GM21737 (cell line): ENCODE measurements around the gene SERPINA5.
"Not testable (repeated sequence)": the region's sequence is repeated elsewhere in the genome, so short reads cannot be mapped to it uniquely, and the experiment has no call there.

Source experiments
- ATAC-seq: cut with Tn5 transposase; IDR thresholded peaks from one replicate; pipeline ENCODE4 v1.9.1; 2021; ENCODE audit warnings: mild to moderate bottlenecking, moderate library complexity; ENCODE audit not compliant: unreplicated experiment

SERPINA5 gene

GRCh38 chr14:94598816-94599655 lies 17.8 kb downstream of the SERPINA5 start:
- ATAC-seq: no peak

- ATAC-seq: no peak
Observed at GRCh38 chr14:94599656-94600004, 18.4 kb downstream of the SERPINA5 start.

GRCh38 chr14:94600148-94600545 lies 18.9 kb downstream of the SERPINA5 start:
- ATAC-seq: no peak

- ATAC-seq: no peak
Observed at GRCh38 chr14:94601884-94602391, 20.7 kb downstream of the SERPINA5 start.

- no peak for ATAC-seq
Observed at GRCh38 chr14:94602722-94603121, 21.5 kb downstream of the SERPINA5 start.

- ATAC-seq: no peak
Observed at GRCh38 chr14:94605361-94605760, 24.1 kb downstream of the SERPINA5 start.

GRCh38 chr14:94608966-94609365 lies 27.7 kb downstream of the SERPINA5 start:
- ATAC-seq: not testable (repeated sequence)

GRCh38 chr14:94611179-94611578 lies 30.0 kb downstream of the SERPINA5 start:
- no peak for ATAC-seq

- no peak for ATAC-seq
Observed at GRCh38 chr14:94612174-94612573, 30.9 kb downstream of the SERPINA5 start, which contains the start of gene SERPINA3. SERPINA3 (plus strand) TSS chr14:94612391; CDS start chr14:94614442, 2,051 bp downstream.

GRCh38 chr14:94612580-94613554 lies 31.6 kb downstream of the SERPINA5 start:
- no peak for ATAC-seq

- ATAC-seq: no peak
Observed at GRCh38 chr14:94613720-94614644, 32.8 kb downstream of the SERPINA5 start.

GRCh38 chr14:94614802-94615201 lies 33.6 kb downstream of the SERPINA5 start:
- no peak for ATAC-seq

- no peak for ATAC-seq
Observed at GRCh38 chr14:94615254-94615653, 34.0 kb downstream of the SERPINA5 start.

GRCh38 chr14:94615823-94616570 lies 34.8 kb downstream of the SERPINA5 start:
- no peak for ATAC-seq

- ATAC-seq: no peak
Observed at GRCh38 chr14:94617366-94617941, 36.2 kb downstream of the SERPINA5 start.

- ATAC-seq: no peak
Observed at GRCh38 chr14:94617988-94618822, 37.0 kb downstream of the SERPINA5 start.

- no peak for ATAC-seq
Observed at GRCh38 chr14:94619297-94619696, 38.1 kb downstream of the SERPINA5 start.

GRCh38 chr14:94620597-94620996 lies 39.4 kb downstream of the SERPINA5 start:
- no peak for ATAC-seq
